NCI-H69 (cell line): ENCODE data around the gene DDB1.
"Not testable (repeated sequence)": the region's sequence is repeated elsewhere in the genome, so short reads cannot be mapped to it uniquely, and the experiment has no call there.

ENCODE experiments used
- DNase-seq: peaks from one replicate; lab custom pipeline; 2025; lab: John Stamatoyannopoulos, UW

DDB1 gene

GRCh38 chr11:61268588-61269250 is 64.2 kb downstream of the DDB1 start:
- DNase-seq = no peak

GRCh38 chr11:61267437-61267841 is 65.5 kb downstream of the DDB1 start:
- no peak for DNase-seq

GRCh38 chr11:61266602-61267001 is 66.3 kb downstream of the DDB1 start:
- DNase-seq = no peak

DNA sequence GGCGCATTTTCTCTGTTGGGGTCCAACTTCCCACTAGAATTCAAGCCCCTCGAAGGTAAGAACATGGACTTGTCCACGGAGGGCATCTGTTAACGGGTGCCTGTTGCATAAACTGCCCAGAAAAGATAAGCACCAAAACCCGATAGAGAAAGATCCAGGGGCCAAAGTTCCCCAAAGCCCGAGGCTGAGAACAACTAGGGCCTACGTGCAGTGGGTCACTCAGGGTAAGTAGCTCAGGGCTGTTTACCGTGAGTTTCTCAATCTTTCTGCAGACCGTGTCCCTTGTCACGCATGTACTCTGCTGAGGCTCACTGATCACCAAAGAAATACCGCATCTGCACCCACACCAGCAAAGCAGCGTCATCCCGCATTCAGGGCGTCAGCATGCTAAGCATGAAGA is 67.5 kb downstream of the DDB1 start:
- no peak for DNase-seq

- DNase-seq = no peak
Measured at GRCh38 chr11:61264795-61265194, 68.1 kb downstream of the DDB1 start.

DNA sequence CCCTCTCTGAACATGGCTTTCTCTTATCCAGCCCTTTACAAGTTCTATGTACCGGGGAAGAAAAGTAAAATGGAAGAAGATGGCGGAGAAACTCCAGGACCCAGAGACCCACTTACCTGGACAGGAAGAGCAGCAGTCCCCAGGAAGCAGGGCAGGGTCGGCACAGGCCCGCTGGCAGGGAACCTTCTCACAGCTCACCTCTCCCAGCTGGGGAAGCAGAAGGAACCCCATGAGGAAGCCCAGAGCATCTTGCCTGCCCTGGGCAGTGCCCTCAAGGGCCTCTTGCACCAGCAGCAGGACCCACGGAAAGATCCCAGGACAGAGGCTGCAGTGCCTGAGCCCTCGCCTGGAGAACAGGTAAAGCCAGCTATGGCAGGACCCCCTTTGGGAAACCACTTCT is 68.5 kb downstream of the DDB1 start:
- DNase-seq = no peak

DNA sequence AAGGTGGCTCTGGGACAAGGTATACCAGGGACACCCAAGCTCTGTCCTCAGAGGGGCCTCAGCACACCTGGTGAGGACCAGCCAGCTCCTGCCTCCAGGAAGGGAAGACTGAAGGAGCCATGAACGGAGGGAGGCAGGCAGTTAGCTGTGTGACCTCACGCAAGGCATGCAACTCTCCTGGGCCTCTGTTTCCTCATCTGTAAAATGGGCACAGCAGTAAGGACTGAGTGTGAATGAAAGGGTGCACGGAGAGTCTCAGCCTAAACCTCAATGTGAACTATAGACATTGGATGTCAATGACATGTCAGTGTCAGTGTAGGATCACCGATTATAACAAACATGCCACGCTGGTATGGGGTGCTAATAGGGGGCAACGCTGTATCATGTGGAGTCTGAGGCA is 73.5 kb downstream of the DDB1 start:
- no peak for DNase-seq

DNA sequence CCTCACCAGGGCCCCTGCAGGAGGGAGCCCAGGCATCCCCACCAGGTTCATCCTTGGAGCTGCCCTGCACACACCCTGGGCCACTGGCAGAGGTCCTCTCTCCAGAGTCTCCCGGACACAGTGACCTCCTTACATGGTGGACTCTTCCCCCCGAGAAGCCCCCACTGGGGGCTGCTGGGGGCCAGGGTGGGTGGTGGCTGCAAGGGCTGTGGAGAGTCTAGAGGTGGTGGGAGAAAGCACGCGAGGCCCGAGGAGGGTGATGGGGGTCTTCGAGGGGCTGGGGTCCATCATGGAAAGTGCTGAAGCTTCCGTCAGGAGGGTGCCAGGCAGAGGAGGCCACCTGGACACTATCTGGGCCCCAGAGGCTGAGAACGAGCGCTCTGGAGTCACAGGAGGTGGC is 74.4 kb downstream of the DDB1 start:
- DNase-seq = no peak

DNA sequence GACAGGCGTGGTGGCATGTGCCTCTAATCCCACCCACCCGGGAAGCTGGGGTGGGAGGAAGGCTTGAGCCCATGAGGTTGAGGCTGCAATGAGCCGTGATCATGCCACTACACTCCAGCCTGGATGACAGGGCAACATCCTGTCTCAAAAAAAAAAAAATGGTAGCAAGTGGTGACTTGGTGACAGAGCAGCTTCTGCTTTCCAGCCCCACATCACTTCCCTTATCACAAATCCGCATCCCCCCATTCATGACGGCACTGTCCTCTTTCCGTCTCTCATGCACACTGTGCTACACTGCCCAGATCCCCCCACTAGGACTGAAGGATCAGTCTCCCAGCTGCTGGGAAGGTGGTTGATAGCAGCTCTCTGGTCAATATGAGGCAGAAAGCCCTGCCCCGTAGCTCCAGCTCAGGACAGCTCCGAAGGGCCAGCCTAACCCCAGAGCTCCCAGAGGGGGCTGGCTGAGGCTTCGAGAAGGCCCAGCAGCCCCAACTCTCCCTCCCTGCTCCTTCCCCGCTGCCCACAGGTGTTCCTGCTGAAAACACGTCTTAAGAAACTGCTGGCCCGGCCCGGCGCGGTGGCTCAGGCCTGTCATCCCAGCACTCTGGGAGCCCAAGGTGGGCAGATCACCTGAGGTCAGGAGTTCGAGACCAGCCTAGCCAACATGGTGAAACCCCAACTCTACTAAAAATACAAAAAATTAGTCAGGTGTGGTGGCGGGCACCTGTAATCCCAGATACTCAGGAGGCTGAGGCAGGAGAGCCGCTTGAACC is 76.0 kb downstream of the DDB1 start:
- DNase-seq = no peak

DNA sequence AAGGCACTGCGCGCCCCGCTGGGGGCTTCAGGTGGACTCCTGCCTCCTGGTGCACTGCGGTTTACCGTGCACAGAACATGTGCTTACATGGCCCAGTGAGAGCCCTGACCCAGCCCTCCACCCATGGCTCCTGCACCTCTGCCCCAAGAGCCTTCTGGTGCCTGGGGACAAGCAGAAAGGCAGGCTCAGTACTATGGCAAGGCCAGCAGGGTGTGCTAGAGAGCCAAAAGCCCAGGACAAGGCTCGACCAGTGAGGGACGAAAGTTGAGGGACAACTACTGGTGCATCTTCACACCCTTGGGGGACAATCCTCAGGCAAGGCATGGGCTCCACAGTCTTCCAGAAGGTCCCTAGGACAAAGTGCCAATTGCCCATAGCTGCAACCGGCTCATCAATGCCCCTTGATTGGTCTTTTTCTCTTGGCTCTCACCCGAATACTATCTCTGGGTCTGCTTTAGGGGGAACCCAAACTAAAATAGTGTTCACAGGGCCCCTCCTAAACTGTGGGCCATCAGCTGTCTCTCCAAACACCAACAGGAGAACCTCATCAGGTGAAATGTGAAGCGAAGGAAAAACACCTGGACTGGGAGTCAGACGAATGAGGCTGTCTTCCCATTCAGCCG is 78.4 kb downstream of the DDB1 start:
- DNase-seq = peak; percentile 61

- DNase-seq = not testable (repeated sequence)
Measured at GRCh38 chr11:61252332-61252731, 80.6 kb downstream of the DDB1 start.

DNA sequence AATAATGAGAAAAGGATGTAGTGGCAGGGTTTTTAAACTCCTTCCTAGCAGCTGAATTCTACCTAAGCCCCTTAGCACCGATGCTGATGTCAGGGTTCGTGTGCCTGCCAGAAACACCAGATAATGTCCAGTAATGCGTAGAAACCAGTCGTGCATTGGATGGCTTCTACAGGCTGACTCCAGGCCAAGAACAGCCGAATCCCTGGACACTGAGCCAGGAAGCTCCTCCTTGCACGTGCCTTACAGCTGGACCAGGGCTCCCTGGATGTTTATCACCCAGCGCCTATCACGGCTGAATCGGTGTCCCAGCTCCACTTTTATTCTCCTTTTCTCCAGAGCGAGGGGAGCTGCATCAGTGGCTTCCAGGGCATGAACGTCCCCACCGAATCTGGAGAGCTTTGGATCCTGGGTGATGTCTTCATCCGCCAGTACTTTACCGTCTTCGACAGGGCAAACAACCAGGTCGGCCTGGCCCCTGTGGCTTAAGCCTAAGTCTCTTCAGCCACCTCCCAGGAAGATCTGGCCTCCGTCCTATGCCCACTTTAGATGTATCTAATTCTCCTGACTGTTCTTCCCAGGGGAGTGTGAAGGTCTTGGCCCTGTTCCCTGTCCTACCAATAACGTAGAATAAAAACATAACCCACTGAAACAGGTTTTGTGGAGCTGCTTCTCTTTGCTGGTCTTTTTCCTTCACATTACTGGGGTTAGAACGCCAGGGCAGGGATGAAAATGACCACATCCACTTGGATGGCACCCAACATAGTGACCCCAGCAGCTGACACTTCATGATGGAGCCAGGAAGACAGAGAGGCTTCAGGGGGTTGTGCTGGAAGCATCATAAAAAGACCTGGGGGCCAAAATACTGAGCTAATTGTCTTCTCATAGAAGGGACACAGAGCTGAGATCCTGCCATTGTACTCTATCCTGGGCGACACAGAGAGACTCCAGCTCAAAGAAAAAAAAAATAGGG is 81.8 kb downstream of the DDB1 start:
- DNase-seq = not testable (repeated sequence)
